NB4 (cell line): ENCODE measurements around the gene PRC1.

ENCODE experiments used
- MYC ChIP-seq: IDR thresholded peaks from 2 replicates; pipeline ENCODE4 v1.6.1; 2011; ENCODE audit warnings: low read depth, low read length
- POLR2A ChIP-seq: IDR thresholded peaks from 2 replicates; pipeline ENCODE4 v1.6.1; 2011; ENCODE audit warnings: mild to moderate bottlenecking; ENCODE audit not compliant: insufficient read length; ENCODE audit errors: extremely low read depth
- TF ChIP-seq, protein P1 (sequence below): IDR thresholded peaks from one replicate; pipeline ENCODE4 v1.5.1; 2012; ENCODE audit warnings: low read depth, low read length
- TF ChIP-seq, protein P2 (sequence below): IDR thresholded peaks from 2 replicates; pipeline ENCODE4 v1.6.1; 2011; ENCODE audit warnings: low read depth, low read length

DNA sequence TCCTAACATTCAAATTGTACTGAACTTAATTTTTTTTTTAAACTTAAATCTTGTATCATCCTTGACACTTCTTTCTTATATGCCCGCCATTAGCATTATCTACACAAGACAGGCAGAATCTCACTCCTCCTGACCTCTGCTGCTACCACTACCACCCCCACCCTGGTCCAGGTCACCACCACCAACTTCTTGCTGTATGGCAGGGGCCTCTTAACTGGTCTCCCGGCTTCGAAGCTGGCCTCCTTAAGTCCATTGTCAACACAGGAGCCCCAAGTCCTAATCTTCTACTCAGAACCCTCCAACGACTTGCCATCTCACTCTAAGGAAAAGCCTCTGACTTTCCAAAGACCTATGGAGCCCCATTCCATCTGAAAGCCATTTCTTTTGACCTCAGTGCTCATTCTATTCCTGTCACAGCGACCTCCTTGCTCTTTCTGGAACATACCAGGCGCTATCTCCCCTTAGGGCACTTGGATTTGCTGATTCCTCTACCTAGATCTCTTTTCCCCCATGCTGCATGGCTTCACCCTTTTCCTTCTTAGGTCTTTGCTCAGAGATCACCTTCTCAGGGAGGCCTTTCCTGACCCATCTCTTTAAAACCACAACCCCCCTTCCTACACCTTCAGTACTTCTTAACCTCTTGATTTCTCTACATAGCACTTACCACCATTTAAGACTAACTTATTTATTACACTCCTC is 2.6 kb downstream of the PRC1 start:
- TF ChIP-seq, protein P1, sequence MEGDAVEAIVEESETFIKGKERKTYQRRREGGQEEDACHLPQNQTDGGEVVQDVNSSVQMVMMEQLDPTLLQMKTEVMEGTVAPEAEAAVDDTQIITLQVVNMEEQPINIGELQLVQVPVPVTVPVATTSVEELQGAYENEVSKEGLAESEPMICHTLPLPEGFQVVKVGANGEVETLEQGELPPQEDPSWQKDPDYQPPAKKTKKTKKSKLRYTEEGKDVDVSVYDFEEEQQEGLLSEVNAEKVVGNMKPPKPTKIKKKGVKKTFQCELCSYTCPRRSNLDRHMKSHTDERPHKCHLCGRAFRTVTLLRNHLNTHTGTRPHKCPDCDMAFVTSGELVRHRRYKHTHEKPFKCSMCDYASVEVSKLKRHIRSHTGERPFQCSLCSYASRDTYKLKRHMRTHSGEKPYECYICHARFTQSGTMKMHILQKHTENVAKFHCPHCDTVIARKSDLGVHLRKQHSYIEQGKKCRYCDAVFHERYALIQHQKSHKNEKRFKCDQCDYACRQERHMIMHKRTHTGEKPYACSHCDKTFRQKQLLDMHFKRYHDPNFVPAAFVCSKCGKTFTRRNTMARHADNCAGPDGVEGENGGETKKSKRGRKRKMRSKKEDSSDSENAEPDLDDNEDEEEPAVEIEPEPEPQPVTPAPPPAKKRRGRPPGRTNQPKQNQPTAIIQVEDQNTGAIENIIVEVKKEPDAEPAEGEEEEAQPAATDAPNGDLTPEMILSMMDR: no peak
- no peak for TF ChIP-seq POLR2A
- TF ChIP-seq, protein P2, sequence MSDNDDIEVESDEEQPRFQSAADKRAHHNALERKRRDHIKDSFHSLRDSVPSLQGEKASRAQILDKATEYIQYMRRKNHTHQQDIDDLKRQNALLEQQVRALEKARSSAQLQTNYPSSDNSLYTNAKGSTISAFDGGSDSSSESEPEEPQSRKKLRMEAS: no peak
- no peak for TF ChIP-seq MYC
